CMK (cell line): ENCODE measurements around the gene RPAP2.
"Not testable (repeated sequence)": the region's sequence is repeated elsewhere in the genome, so short reads cannot be mapped to it uniquely, and the experiment has no call there.

Experiments
- DNase-seq: peaks from one replicate; pipeline ENCODE4 v3.0.0-alpha.2; 2010; ENCODE audit warnings: low read depth

Gene RPAP2

GRCh38 chr1:92298573-92299476 is at the start of gene RPAP2, which contains the start of gene GLMN:
TSS of gene RPAP2 (plus strand) at chr1:92299059. CDS start at chr1:92299074, 15 bp downstream.
TSS of gene GLMN (minus strand) at chr1:92298987. CDS start at chr1:92297999, 988 bp downstream.
- DNase-seq, result peak; percentile 60

- not testable (repeated sequence) for DNase-seq
Measured at GRCh38 chr1:92254714-92255113, 44.1 kb upstream of the RPAP2 start.

- DNase-seq, result no peak
Measured at GRCh38 chr1:92259350-92259749, 39.5 kb upstream of the RPAP2 start.

- DNase-seq, result no peak
Measured at GRCh38 chr1:92262516-92262915, 36.3 kb upstream of the RPAP2 start.

GRCh38 chr1:92273039-92273438 is 25.8 kb upstream of the RPAP2 start:
- DNase-seq, result no peak

- DNase-seq, result no peak
Measured at GRCh38 chr1:92274939-92275338, 23.9 kb upstream of the RPAP2 start.

GRCh38 chr1:92276082-92276481 is 22.8 kb upstream of the RPAP2 start:
- DNase-seq, result no peak

- DNase-seq, result no peak
Measured at GRCh38 chr1:92277105-92277723, 21.6 kb upstream of the RPAP2 start.

GRCh38 chr1:92279781-92280180 is 19.1 kb upstream of the RPAP2 start:
- DNase-seq, result not testable (repeated sequence)

- not testable (repeated sequence) for DNase-seq
Measured at GRCh38 chr1:92281411-92281810, 17.4 kb upstream of the RPAP2 start.

- DNase-seq, result peak; percentile 26
Measured at GRCh38 chr1:92291372-92291999, 7.4 kb upstream of the RPAP2 start.

GRCh38 chr1:92298213-92298572 is 666 bp upstream of the RPAP2 start:
- no peak for DNase-seq

GRCh38 chr1:92299477-92300150 is 755 bp downstream of the RPAP2 start:
- no peak for DNase-seq

- no peak for DNase-seq
Measured at GRCh38 chr1:92301021-92301420, 2.2 kb downstream of the RPAP2 start.

- DNase-seq, result no peak
Measured at GRCh38 chr1:92306020-92306419, 7.2 kb downstream of the RPAP2 start.

GRCh38 chr1:92307980-92308379 is 9.1 kb downstream of the RPAP2 start:
- DNase-seq, result no peak

- DNase-seq, result no peak
Measured at GRCh38 chr1:92310185-92310597, 11.3 kb downstream of the RPAP2 start.

- no peak for DNase-seq
Measured at GRCh38 chr1:92314024-92314423, 15.2 kb downstream of the RPAP2 start.

- no peak for DNase-seq
Measured at GRCh38 chr1:92315766-92316599, 17.1 kb downstream of the RPAP2 start.

GRCh38 chr1:92317836-92318493 is 19.1 kb downstream of the RPAP2 start:
- DNase-seq, result peak; percentile 87
